K562 (cell line): ENCODE data around the gene ZFAND2B. TPM values are rescaled to one million over a fixed set of nuclear protein-coding genes. Genes with fewer than 3 reads are reported as not detected.

Source experiments
- ATAC-seq: fragments of 200-7000 bp; cut with Tn5 transposase; 3 replicates; pipeline ENCODE4 v1.9.1; 2020; ENCODE audit warnings: moderate library complexity
- BruUV-seq: library from RNA; stranded (reverse); fragments of 400-500 nt; replicated peaks from 2 replicates; lab custom pipeline; 2021; lab: Mats Ljungman, UMichigan
- CTCF ChIA-PET: fragments of 300-600 bp; formaldehyde crosslinking; extraction: SDS; loops from one replicate; lab custom pipeline; 2021; ENCODE audit warnings: low intra/inter-chr PET ratio; lab: Yijun Ruan, JAX
- POLR2A ChIA-PET: fragments of 300-600, 350-650 bp; sonication (Branson Sonifier 250); formaldehyde crosslinking; extraction: SDS; loops from one replicate; lab custom pipeline; 2021; ENCODE audit warnings: antibody characterized with exemption, inconsistent platforms; lab: Yijun Ruan, JAX
- DNase-seq, 4 experiments: peaks; one replicate each; pipeline versions ENCODE4 v3.0.0 to v3.0.0-alpha.2; 2011 to 2018; ENCODE audit warnings: low spot score in 3 of 4, mixed read lengths in 3 of 4; ENCODE audit errors: extremely low read depth in 1 of 4
- FAIRE-seq: peaks from 2 replicates; lab custom pipeline; 2011; peaks lifted over from hg19 to GRCh38; lab: Jason Lieb, UNC
- H2AFZ ChIP-seq: 2 replicates; pipeline ENCODE4 v1.6.0; 2011; ENCODE audit warnings: low read depth, low read length, control low read depth, inconsistent platforms
- H3K27ac ChIP-seq: fragments of 200-600 bp; 3 replicates; pipeline ENCODE4 v1.8.0; 2011; ENCODE audit warnings: low read depth, mild to moderate bottlenecking, control low read depth, inconsistent platforms, low read length, moderate library complexity, mixed read lengths; ENCODE audit errors: extremely low read depth
- H3K27me3 ChIP-seq, 2 experiments: fragments of 300-600 bp in 1 of 2; 2 replicates in 1 of 2; 3 replicates in 1 of 2; pipeline versions ENCODE4 v1.6.0 to v1.8.0; 2011; ENCODE audit warnings: inconsistent platforms in 2 of 2, low read length in 2 of 2, mild to moderate bottlenecking in 1 of 2, mixed read lengths in 1 of 2, moderate library complexity in 1 of 2; ENCODE audit not compliant: control insufficient read depth in 2 of 2, insufficient read depth in 2 of 2
- H3K36me3 ChIP-seq: fragments of 300-600 bp; 3 replicates; pipeline ENCODE4 v1.8.0; 2011; ENCODE audit warnings: mild to moderate bottlenecking, low read length, inconsistent platforms; ENCODE audit not compliant: control insufficient read depth, insufficient read depth
- H3K4me1 ChIP-seq, 2 experiments: fragments of 200-600 bp in 1 of 2; replicated peaks in 1 of 2; 2 replicates in 1 of 2; 3 replicates in 1 of 2; pipeline versions ENCODE4 v1.5.1 to v1.8.0; 2011; ENCODE audit warnings: inconsistent platforms in 2 of 2, low read length in 2 of 2, mild to moderate bottlenecking in 1 of 2, mixed read lengths in 1 of 2, moderate library complexity in 1 of 2; ENCODE audit not compliant: control insufficient read depth in 2 of 2, insufficient read depth in 2 of 2
- H3K4me2 ChIP-seq: 2 replicates; pipeline ENCODE4 v1.6.1; 2011; ENCODE audit warnings: low read length, control low read depth, inconsistent platforms, mixed read lengths; ENCODE audit not compliant: insufficient read depth
- H3K4me3 ChIP-seq: fragments of 200-600 bp; sonication (generic), shearing (Covaris generic); 2 replicates; pipeline ENCODE4 v1.5.1; 2016; ENCODE audit warnings: control low read depth, inconsistent platforms
- H3K79me2 ChIP-seq: fragments of 200-600 bp; 3 replicates; pipeline ENCODE4 v1.8.0; 2011; ENCODE audit warnings: low read length, inconsistent platforms; ENCODE audit not compliant: control insufficient read depth, insufficient read depth
- H3K9ac ChIP-seq, 2 experiments: 2 replicates each; pipeline versions ENCODE4 v1.6.0 to v1.6.1; 2011; ENCODE audit warnings: low read depth in 2 of 2, low read length in 2 of 2, control low read depth in 1 of 2, inconsistent platforms in 1 of 2, mild to moderate bottlenecking in 1 of 2, mixed read lengths in 1 of 2; ENCODE audit not compliant: insufficient read depth in 1 of 2
- H3K9me1 ChIP-seq: one replicate; pipeline ENCODE4 v1.6.0; 2011; ENCODE audit warnings: inconsistent platforms, mild to moderate bottlenecking, low read length, moderate library complexity; ENCODE audit not compliant: control insufficient read depth, insufficient read depth
- H3K9me3 ChIP-seq: replicated peaks from 2 replicates; pipeline ENCODE4 v1.5.1; 2011; ENCODE audit warnings: low read depth, low read length, inconsistent platforms; ENCODE audit not compliant: control insufficient read depth, insufficient read depth
- H4K20me1 ChIP-seq: replicated peaks from 2 replicates; pipeline ENCODE4 v1.6.1; 2011; ENCODE audit warnings: low read length, inconsistent platforms, mixed read lengths; ENCODE audit not compliant: control insufficient read depth, insufficient read depth
- BRF1 ChIP-seq: IDR thresholded peaks from 3 replicates; pipeline ENCODE4 v1.6.1; 2011; ENCODE audit warnings: borderline replicate concordance, mild to moderate bottlenecking; ENCODE audit not compliant: insufficient read length; ENCODE audit errors: extremely low read depth
- HNRNPH1 ChIP-seq: fragments of 200-400 bp; formaldehyde crosslinking; optimal IDR thresholded peaks from 2 replicates; pipeline ENCODE3; 2017; ENCODE audit warnings: low read depth, mild to moderate bottlenecking, low read length, moderate library complexity
- PHF20 ChIP-seq: fragments of 450-650 bp; IDR thresholded peaks from 2 replicates; pipeline ENCODE4 v1.6.1; 2018; ENCODE audit not compliant: partially characterized antibody
- RBM15 ChIP-seq: fragments of 200-400 bp; formaldehyde crosslinking; IDR thresholded peaks from 2 replicates; pipeline ENCODE4 v1.6.1; 2018; ENCODE audit warnings: mild to moderate bottlenecking, low read length, moderate library complexity; ENCODE audit not compliant: insufficient read depth
- TAF15 ChIP-seq: fragments of 200-400 bp; formaldehyde crosslinking; IDR thresholded peaks from 2 replicates; pipeline ENCODE4 v1.6.1; 2017; ENCODE audit warnings: mild to moderate bottlenecking, low read depth, low read length, moderate library complexity
- ZNF184 ChIP-seq: sonication (generic); formaldehyde crosslinking; IDR thresholded peaks from 2 replicates; pipeline ENCODE4 v1.5.0; 2020; ENCODE audit warnings: missing genetic modification reagents
- WGBS: fragments of 100-300 bp; shearing (Covaris generic); methylation state at CpG from one replicate; pipeline ENCODE4 v1.1.6; 2016; ENCODE audit warnings: low coverage, mixed read lengths; ENCODE audit not compliant: insufficient coverage; ENCODE audit errors: missing lambda C conversion rate; 5-methylcytosine and 5-hydroxymethylcytosine counted together
- in situ Hi-C: fragments of 300-500 bp; cut with MboI; formaldehyde crosslinking; loops from 4 replicates; pipeline ENCODE4 v1.15.0; 2018; ENCODE audit warnings: inconsistent platforms, mixed read lengths
- intact Hi-C: fragments of 100-400 bp; cut with micrococcal nuclease; formaldehyde crosslinking; loops from 2 replicates; pipeline ENCODE4 v1.14.2; 2022
- polyA plus RNA-seq, 8 experiments: library from polyadenylated mRNA; depleted of rRNA in 4 of 8; stranded (reverse) in 5 of 8; unstranded in 3 of 8; fragments of >200 nt; fragmentation: Nextera tagmentation in 2 of 8; fragmentation: Illumina TruSeq in 1 of 8; extraction: Ambion mirVana in 2 of 8; extraction: Trizol in 1 of 8; gene quantifications; 2 replicates each; pipeline versions ENCODE4 v1.2.1 to v1.2.3, GENCODE V29; 2011 to 2014; ENCODE audit warnings: inconsistent platforms in 1 of 8, missing spikeins in 1 of 8
- total RNA-seq, 7 experiments: library from RNA; depleted of rRNA in 6 of 7; stranded (reverse); fragments of >200 nt in 6 of 7; fragmentation: Illumina TruSeq in 2 of 7; extraction: Trizol in 2 of 7; gene quantifications; 2 replicates each; pipeline versions ENCODE4 v1.2.1 to v1.2.3, GENCODE V29; 2011 to 2021; ENCODE audit warnings: low replicate concordance in 1 of 7
- TF ChIP-seq, protein P1 (sequence below): fragments of 450-650 bp; IDR thresholded peaks from 2 replicates; pipeline ENCODE4 v1.6.1; 2016; ENCODE audit warnings: low read depth, mild to moderate bottlenecking, moderate library complexity
- TF ChIP-seq, protein P2 (sequence below): fragments of 450-650 bp; formaldehyde crosslinking; IDR thresholded peaks from 2 replicates; pipeline ENCODE4 v1.4.0; 2020; ENCODE audit warnings: mild to moderate bottlenecking
- TF ChIP-seq, protein P3 (sequence below): fragments of 450-650 bp; IDR thresholded peaks from 2 replicates; pipeline ENCODE4 v1.6.1; 2016
- TF ChIP-seq, protein P4 (sequence below): sonication (generic); formaldehyde crosslinking; IDR thresholded peaks from 2 replicates; pipeline ENCODE4 v1.8.1; 2023; ENCODE audit warnings: mild to moderate bottlenecking, missing genetic modification reagents, moderate library complexity
- TF ChIP-seq, protein P5 (sequence below): conservative IDR thresholded peaks from 2 replicates; pipeline ENCODE4 v1.6.1; 2011; ENCODE audit warnings: low read depth, mild to moderate bottlenecking, low read length; ENCODE audit not compliant: control insufficient read depth

The ZFAND2B gene
- total and polyA plus RNA-seq, 9 of the 15 experiments (the other 6 are each of a cell fraction or from before 2014, with no cell fraction given): 9.9 to 33.3 (median 26.1) TPM

DNA sequence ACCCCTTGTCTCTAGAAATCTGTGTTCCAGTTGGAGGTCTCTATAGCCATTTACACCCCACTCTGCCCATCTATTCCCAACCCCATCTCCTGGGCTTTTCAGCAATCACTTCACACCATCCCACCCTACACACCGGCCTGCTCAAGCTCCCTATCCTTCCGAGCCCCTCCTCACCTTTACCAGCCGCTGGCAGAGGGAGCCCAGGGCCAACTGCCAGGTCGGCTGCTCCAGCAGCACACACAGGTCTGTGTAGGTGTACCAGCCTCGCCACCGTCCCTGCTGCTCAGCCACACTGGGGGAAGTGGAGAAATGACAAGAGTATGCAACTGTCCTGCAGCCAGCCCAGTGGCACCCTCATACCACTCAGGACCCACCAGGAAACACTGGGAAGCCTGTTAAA, 33.4 kb upstream of the ZFAND2B start:
- DNase-seq (no peak), FAIRE-seq (no peak), ATAC-seq (no peak)
- Histone ChIP-seq H3K9me1 (no peaks in the 10 kb centered on the region), H3K36me3 (peaks cover 29% of the 10 kb centered on the region; the same call in 2 of the 3 replicates), H3K9ac (peak overlapping the region in 1 of 2 experiments; percentile 71; a peak in 2 of 4 replicates), H3K9me3 (no peaks in the 10 kb centered on the region), H3K4me2 (no peak overlapping the region), H3K27me3 (no peaks in the 10 kb centered on the region), H3K27ac (no peak overlapping the region), H3K4me1 (peaks cover 8 to 16% of the 10 kb centered on the region in 2 experiments; a peak in 4 of 5 replicates), H3K4me3 (no peak overlapping the region), H2AFZ (no peak overlapping the region), H3K79me2 (peaks cover 20% of the 10 kb centered on the region), H4K20me1 (no peaks in the 10 kb centered on the region)
- TF ChIP-seq RBM15: no peak
- TF ChIP-seq, protein P1, sequence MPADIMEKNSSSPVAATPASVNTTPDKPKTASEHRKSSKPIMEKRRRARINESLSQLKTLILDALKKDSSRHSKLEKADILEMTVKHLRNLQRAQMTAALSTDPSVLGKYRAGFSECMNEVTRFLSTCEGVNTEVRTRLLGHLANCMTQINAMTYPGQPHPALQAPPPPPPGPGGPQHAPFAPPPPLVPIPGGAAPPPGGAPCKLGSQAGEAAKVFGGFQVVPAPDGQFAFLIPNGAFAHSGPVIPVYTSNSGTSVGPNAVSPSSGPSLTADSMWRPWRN: no peak
- no peak for TF ChIP-seq PHF20
- TF ChIP-seq, protein P2, sequence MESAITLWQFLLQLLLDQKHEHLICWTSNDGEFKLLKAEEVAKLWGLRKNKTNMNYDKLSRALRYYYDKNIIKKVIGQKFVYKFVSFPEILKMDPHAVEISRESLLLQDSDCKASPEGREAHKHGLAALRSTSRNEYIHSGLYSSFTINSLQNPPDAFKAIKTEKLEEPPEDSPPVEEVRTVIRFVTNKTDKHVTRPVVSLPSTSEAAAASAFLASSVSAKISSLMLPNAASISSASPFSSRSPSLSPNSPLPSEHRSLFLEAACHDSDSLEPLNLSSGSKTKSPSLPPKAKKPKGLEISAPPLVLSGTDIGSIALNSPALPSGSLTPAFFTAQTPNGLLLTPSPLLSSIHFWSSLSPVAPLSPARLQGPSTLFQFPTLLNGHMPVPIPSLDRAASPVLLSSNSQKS: no peak
- TF ChIP-seq BRF1: no peak
- TF ChIP-seq, protein P3, sequence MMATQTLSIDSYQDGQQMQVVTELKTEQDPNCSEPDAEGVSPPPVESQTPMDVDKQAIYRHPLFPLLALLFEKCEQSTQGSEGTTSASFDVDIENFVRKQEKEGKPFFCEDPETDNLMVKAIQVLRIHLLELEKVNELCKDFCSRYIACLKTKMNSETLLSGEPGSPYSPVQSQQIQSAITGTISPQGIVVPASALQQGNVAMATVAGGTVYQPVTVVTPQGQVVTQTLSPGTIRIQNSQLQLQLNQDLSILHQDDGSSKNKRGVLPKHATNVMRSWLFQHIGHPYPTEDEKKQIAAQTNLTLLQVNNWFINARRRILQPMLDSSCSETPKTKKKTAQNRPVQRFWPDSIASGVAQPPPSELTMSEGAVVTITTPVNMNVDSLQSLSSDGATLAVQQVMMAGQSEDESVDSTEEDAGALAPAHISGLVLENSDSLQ: no peak
- TF ChIP-seq HNRNPH1: no peak
- TF ChIP-seq TAF15: no peak
- TF ChIP-seq, protein P4, sequence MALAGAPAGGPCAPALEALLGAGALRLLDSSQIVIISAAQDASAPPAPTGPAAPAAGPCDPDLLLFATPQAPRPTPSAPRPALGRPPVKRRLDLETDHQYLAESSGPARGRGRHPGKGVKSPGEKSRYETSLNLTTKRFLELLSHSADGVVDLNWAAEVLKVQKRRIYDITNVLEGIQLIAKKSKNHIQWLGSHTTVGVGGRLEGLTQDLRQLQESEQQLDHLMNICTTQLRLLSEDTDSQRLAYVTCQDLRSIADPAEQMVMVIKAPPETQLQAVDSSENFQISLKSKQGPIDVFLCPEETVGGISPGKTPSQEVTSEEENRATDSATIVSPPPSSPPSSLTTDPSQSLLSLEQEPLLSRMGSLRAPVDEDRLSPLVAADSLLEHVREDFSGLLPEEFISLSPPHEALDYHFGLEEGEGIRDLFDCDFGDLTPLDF (CRISPR knock-in tag): no peak
- TF ChIP-seq, protein P5, sequence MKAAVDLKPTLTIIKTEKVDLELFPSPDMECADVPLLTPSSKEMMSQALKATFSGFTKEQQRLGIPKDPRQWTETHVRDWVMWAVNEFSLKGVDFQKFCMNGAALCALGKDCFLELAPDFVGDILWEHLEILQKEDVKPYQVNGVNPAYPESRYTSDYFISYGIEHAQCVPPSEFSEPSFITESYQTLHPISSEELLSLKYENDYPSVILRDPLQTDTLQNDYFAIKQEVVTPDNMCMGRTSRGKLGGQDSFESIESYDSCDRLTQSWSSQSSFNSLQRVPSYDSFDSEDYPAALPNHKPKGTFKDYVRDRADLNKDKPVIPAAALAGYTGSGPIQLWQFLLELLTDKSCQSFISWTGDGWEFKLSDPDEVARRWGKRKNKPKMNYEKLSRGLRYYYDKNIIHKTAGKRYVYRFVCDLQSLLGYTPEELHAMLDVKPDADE: no peak
- no peak for TF ChIP-seq ZNF184 (CRISPR knock-in tag)
- BruUV-seq: no TSS peak
- WGBS: 100% methylated on average over 2 of the region's 6 CpGs
- intact Hi-C loops (no loop called here), in situ Hi-C loops (loop anchor here (5.0 kb wide), 2 partner anchors 34 to 119 kb away; partner anchors contain the start of gene ZFAND2B)
- ChIA-PET POLR2A (no interaction called here), CTCF (no interaction called here)
